BE2C (cell line): ENCODE data around the gene IFIT5.
"Not testable (repeated sequence)": the region's sequence is repeated elsewhere in the genome, so short reads cannot be mapped to it uniquely, and the experiment has no call there.

Source experiments
- DNase-seq: peaks from one replicate; pipeline ENCODE4 v3.0.0-alpha.2; 2020
- H3K27me3 ChIP-seq: fragments of 250-450 bp; sonication (Bioruptor Pico); 2 replicates; pipeline ENCODE4 v1.5.1; 2020; ENCODE audit warnings: mild to moderate bottlenecking
- H3K36me3 ChIP-seq: fragments of 250-450 bp; sonication (Bioruptor Pico); 2 replicates; pipeline ENCODE4 v1.5.1; 2020; ENCODE audit warnings: mild to moderate bottlenecking
- H3K4me1 ChIP-seq: fragments of 250-450 bp; sonication (Bioruptor Pico); 2 replicates; pipeline ENCODE4 v1.5.1; 2020
- H3K4me3 ChIP-seq: 2 replicates; pipeline ENCODE4 v1.5.1; 2011; ENCODE audit warnings: low read depth, low read length
- H3K9me3 ChIP-seq: fragments of 250-450 bp; sonication (Bioruptor Pico); 2 replicates; pipeline ENCODE4 v1.5.1; 2020
- CTCF ChIP-seq: IDR thresholded peaks from 2 replicates; pipeline ENCODE4 v1.5.1; 2012; ENCODE audit warnings: mild to moderate bottlenecking, low read depth, low read length

The IFIT5 gene

DNA sequence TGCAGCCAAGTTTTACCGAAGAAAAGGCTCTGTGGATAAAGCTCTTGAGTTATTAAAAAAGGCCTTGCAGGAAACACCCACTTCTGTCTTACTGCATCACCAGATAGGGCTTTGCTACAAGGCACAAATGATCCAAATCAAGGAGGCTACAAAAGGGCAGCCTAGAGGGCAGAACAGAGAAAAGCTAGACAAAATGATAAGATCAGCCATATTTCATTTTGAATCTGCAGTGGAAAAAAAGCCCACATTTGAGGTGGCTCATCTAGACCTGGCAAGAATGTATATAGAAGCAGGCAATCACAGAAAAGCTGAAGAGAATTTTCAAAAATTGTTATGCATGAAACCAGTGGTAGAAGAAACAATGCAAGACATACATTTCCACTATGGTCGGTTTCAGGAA, 11.3 kb upstream of the IFIT5 start:
- no peaks in the 10 kb centered on the region for H3K9me3 ChIP-seq
- H3K4me1 ChIP-seq = no peaks in the 10 kb centered on the region
- H3K27me3 ChIP-seq = no peaks in the 10 kb centered on the region
- no peaks in the 10 kb centered on the region; the same call in 1 of the 2 replicates for H3K36me3 ChIP-seq
- no peak for TF ChIP-seq CTCF
- no peak for DNase-seq
- H3K4me3 ChIP-seq = no peak overlapping the region

DNA sequence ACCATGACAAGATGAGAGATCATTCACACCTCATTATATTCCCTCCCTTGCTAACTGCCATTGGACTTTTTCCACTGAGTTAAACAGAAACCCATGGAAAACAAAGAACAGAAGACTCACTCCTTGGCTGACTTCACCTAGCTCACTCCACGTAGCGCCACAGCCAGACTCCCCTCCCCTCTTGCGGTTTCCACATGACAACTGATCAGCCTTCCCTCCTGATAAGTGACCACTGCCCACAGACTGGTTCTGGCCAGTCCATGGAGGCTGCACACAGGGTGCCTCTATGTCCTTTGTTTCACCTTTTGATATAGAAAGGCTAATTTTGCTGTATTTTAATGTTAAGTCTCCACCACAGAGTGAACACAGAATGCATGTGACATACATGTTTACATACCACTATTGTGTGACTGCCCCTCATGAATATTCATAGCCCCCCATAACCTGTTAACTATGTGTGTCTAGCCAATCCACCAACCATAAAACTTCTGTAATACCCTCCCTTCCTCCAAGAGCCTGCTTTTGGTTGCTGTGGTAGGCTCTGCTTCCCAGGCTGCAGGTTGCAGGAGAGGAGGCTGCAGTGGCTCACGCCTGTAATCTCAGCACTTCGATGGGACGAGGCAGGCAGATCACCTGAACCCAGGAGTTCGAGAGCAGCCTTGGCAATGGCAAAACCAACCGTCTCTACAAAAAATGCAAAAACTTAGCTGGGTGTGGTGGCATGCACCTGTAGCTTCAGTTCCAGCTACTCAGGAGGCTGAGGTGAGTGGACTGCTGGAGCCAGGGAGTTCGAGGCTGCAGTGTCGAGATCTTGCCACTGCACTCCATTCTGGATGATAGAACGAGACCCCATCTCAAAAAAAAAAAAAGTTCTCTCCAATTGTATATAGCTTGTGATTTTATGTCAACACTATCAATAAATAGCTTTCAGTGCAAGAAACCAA, 10.0 kb upstream of the IFIT5 start:
- H3K4me1 ChIP-seq = no peaks in the 10 kb centered on the region
- no peaks in the 10 kb centered on the region for H3K27me3 ChIP-seq
- no peak for DNase-seq
- H3K4me3 ChIP-seq = no peak overlapping the region
- H3K36me3 ChIP-seq = no peaks in the 10 kb centered on the region; the same call in 1 of the 2 replicates
- no peaks in the 10 kb centered on the region for H3K9me3 ChIP-seq
- TF ChIP-seq CTCF = no peak

DNA sequence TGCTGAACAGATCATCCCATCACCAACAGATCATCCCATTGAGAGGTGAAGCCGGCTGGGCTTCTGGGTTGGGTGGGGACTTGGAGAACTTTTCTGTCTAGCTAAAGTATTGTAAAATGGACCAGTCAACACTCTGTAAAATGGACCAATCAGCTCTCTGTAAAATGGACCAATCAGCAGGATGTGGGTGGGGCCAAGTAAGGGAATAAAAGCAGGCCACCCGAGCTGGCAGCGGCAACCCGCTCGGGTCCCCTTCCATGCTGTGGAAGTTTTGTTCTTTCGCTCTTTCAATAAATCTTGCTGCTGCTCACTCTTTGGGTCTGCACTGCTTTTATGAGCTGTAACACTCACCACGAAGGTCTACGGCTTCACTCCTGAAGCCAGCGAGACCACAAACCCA, 8.2 kb upstream of the IFIT5 start:
- H3K27me3 ChIP-seq, DNase-seq, H3K4me3 ChIP-seq, H3K4me1 ChIP-seq, H3K36me3 ChIP-seq, H3K9me3 ChIP-seq: not testable (repeated sequence)

GRCh38 chr10:89407792-89408191, 6.6 kb upstream of the IFIT5 start:
- H3K4me1 ChIP-seq, H3K4me3 ChIP-seq, DNase-seq, H3K27me3 ChIP-seq, H3K9me3 ChIP-seq, H3K36me3 ChIP-seq: not testable (repeated sequence)

- not testable (repeated sequence) for H3K9me3 ChIP-seq, H3K4me1 ChIP-seq, H3K27me3 ChIP-seq, H3K36me3 ChIP-seq, H3K4me3 ChIP-seq, DNase-seq
Measured at GRCh38 chr10:89409282-89409681, 5.1 kb upstream of the IFIT5 start.

DNA sequence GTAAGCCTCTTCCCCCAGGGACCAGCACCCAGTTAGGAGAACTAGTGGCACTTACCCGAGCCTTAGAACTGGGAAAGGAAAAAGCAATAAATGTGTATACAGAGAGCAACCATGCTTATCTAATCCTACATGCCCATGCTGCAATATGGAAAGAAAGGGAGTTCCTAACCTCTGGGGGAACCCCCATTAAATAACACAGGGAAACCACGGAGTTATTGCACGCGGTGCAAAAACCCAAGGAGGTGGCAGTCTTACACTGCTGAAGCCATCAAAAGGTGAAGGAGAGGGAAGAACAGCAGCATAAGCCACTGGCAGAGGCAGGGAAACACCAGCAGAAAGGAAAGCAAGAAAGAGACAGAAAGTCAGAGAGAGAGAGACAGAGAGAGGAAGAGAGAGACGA, 3.8 kb upstream of the IFIT5 start:
- not testable (repeated sequence) for H3K4me3 ChIP-seq, H3K4me1 ChIP-seq, DNase-seq, H3K27me3 ChIP-seq, H3K36me3 ChIP-seq, H3K9me3 ChIP-seq

DNA sequence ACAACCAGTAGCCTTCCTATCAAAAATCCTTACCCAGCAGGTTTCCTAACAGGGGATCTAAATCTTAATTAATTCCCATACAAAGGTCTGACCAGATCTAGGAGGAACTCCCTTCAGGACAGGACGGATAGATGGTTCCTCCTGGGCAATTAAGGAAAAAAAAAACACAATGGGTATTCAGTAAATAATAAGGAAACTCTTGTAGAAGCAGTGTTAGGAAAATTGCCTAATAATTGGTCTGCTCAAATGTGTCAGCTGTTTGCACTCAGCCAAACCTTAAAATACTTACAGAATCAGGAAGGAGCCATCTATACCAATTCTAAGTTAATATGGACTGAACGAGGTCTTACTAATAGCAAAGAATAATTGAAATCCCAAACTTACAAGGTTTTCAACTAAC, 3.2 kb upstream of the IFIT5 start:
- not testable (repeated sequence) for H3K4me1 ChIP-seq, H3K4me3 ChIP-seq, DNase-seq, H3K9me3 ChIP-seq, H3K27me3 ChIP-seq, H3K36me3 ChIP-seq

DNA sequence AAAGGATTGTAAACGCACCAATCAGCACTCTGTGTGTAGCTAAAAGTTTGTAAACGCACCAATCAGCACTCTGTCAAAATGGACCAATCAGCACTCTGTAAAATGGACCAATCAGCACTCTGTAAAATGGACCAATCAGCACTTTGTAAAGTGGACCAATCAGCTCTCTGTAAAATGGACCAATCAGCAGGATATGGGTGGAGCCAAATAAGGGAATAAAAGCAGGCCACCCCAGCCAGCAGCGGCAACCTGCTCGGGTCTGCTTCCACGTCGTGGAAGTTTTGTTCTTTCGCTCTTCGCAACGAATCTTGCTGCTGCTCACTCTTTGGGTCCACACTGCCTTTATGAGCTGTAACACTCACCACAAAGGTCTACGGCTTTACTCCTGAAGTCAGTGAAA, 2.1 kb upstream of the IFIT5 start:
- not testable (repeated sequence) for H3K4me3 ChIP-seq, H3K27me3 ChIP-seq, H3K4me1 ChIP-seq, H3K36me3 ChIP-seq, H3K9me3 ChIP-seq
- DNase-seq = peak; percentile 26

DNA sequence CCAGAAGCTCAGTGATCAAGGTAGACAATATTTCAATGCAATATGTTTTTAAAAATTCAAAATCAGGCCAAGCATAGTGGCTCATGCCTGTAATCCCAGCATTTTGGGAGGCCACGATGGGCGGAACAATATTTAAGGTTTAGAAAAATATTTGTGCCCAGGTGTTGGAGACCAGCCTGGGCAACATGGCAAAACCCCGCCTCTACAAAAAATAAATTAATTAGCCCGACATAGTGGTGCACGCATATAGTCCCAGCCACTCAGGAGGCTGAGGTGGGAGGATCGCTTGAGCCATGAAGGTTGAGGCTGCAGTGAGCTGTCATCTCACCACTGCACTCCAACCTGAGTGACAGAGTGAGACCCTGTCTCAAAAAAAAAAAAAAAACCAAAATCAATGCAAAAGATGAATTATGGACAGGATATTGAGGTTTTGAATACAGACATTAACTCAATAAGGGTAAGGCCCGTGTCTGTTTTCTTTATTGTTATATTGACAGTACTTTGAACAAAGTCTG, 913 bp upstream of the IFIT5 start:
- TF ChIP-seq CTCF = no peak
- H3K4me1 ChIP-seq = no peaks in the 10 kb centered on the region
- no peaks in the 10 kb centered on the region for H3K27me3 ChIP-seq
- peaks cover 11% of the 10 kb centered on the region; the same call in 1 of the 2 replicates for H3K36me3 ChIP-seq
- no peaks in the 10 kb centered on the region for H3K9me3 ChIP-seq
- DNase-seq = no peak
- H3K4me3 ChIP-seq = peak overlapping the region; percentile 75
